K562 (cell line): ENCODE measurements around the gene PHTF1. TPM values are rescaled to one million over a fixed set of nuclear protein-coding genes. Genes with fewer than 3 reads are reported as not detected.

ENCODE experiments used
- CTBP1 ChIP-seq: fragments of 450-650 bp; IDR thresholded peaks from 2 replicates; pipeline ENCODE4 v1.6.1; 2016; ENCODE audit warnings: borderline replicate concordance
- EWSR1 ChIP-seq: fragments of 450-650 bp; IDR thresholded peaks from 2 replicates; pipeline ENCODE4 v1.6.1; 2018; ENCODE audit warnings: borderline replicate concordance, mild to moderate bottlenecking, low read depth, moderate library complexity; ENCODE audit not compliant: partially characterized antibody
- FUS ChIP-seq: fragments of 200-400 bp; formaldehyde crosslinking; optimal IDR thresholded peaks from 2 replicates; pipeline ENCODE3; 2017; ENCODE audit warnings: low read depth, low read length
- HNRNPLL ChIP-seq: fragments of 200-400 bp; formaldehyde crosslinking; IDR thresholded peaks from 2 replicates; pipeline ENCODE4 v1.6.1; 2017; ENCODE audit warnings: low read length, low read depth, mild to moderate bottlenecking; ENCODE audit not compliant: poor library complexity, severe bottlenecking
- KAT7 ChIP-seq: sonication (generic); formaldehyde crosslinking; IDR thresholded peaks from 2 replicates; pipeline ENCODE4 v1.8.0; 2022; ENCODE audit warnings: missing genetic modification reagents, mild to moderate bottlenecking, borderline replicate concordance
- MCM5 ChIP-seq: fragments of 450-650 bp; IDR thresholded peaks from 2 replicates; pipeline ENCODE4 v1.6.1; 2016; ENCODE audit warnings: low read depth
- PRPF4 ChIP-seq: fragments of 200-400 bp; formaldehyde crosslinking; IDR thresholded peaks from one replicate; pipeline ENCODE4 v1.6.1; 2017; ENCODE audit warnings: low read length, low read depth, mild to moderate bottlenecking; ENCODE audit not compliant: insufficient read depth, poor library complexity, severe bottlenecking
- RBFOX2 ChIP-seq: fragments of 200-400 bp; formaldehyde crosslinking; IDR thresholded peaks from 2 replicates; pipeline ENCODE4 v1.6.1; 2017; ENCODE audit warnings: low read depth, mild to moderate bottlenecking, low read length, moderate library complexity
- SP2 ChIP-seq: IDR thresholded peaks from 2 replicates; pipeline ENCODE4 v1.6.1; 2011; ENCODE audit warnings: mild to moderate bottlenecking, low read depth, low read length, moderate library complexity; ENCODE audit not compliant: poor library complexity, severe bottlenecking; ENCODE audit errors: extremely low read depth
- SRSF7 ChIP-seq: fragments of 200-400 bp; formaldehyde crosslinking; optimal IDR thresholded peaks from 2 replicates; pipeline ENCODE3; 2017; ENCODE audit warnings: mild to moderate bottlenecking, low read depth, low read length
- TAL1 ChIP-seq: fragments of 450-650 bp; IDR thresholded peaks from 2 replicates; pipeline ENCODE4 v1.6.1; 2016; ENCODE audit warnings: mild to moderate bottlenecking
- TCF3 ChIP-seq: sonication (generic); formaldehyde crosslinking; IDR thresholded peaks from 2 replicates; pipeline ENCODE4 v1.4.0; 2020; ENCODE audit warnings: mild to moderate bottlenecking, missing genetic modification reagents
- ZNF239 ChIP-seq: fragments of 250-450 bp; sonication (Bioruptor Pico); IDR thresholded peaks from 2 replicates; pipeline ENCODE4 v1.4.0; 2020; ENCODE audit warnings: mild to moderate bottlenecking
- ZNF324 ChIP-seq: fragments of 250-450 bp; sonication (Bioruptor Pico); IDR thresholded peaks from 2 replicates; pipeline ENCODE4 v1.4.0; 2020; ENCODE audit warnings: mild to moderate bottlenecking
- polyA plus RNA-seq, 8 experiments: library from polyadenylated mRNA; depleted of rRNA in 4 of 8; stranded (reverse) in 5 of 8; unstranded in 3 of 8; fragments of >200 nt; fragmentation: Nextera tagmentation in 2 of 8; fragmentation: Illumina TruSeq in 1 of 8; extraction: Ambion mirVana in 2 of 8; extraction: Trizol in 1 of 8; gene quantifications; 2 replicates each; pipeline versions ENCODE4 v1.2.1 to v1.2.3, GENCODE V29; 2011 to 2014; ENCODE audit warnings: inconsistent platforms in 1 of 8, missing spikeins in 1 of 8
- total RNA-seq, 7 experiments: library from RNA; depleted of rRNA in 6 of 7; stranded (reverse); fragments of >200 nt in 6 of 7; fragmentation: Illumina TruSeq in 2 of 7; extraction: Trizol in 2 of 7; gene quantifications; 2 replicates each; pipeline versions ENCODE4 v1.2.1 to v1.2.3, GENCODE V29; 2011 to 2021; ENCODE audit warnings: low replicate concordance in 1 of 7
- TF ChIP-seq, protein P1 (sequence below): fragments of 450-650 bp; IDR thresholded peaks from 2 replicates; pipeline ENCODE4 v1.6.1; 2016; ENCODE audit warnings: low read depth, mild to moderate bottlenecking, moderate library complexity
- TF ChIP-seq, protein P2 (sequence below): sonication (generic); formaldehyde crosslinking; IDR thresholded peaks from 2 replicates; pipeline ENCODE4 v1.5.0; 2020; ENCODE audit warnings: missing genetic modification reagents
- TF ChIP-seq, protein P3 (sequence below), 3 experiments: fragments of 200-800 bp in 1 of 3; fragments of 250-450 bp in 1 of 3; fragments of 450-650 bp in 1 of 3; sonication (Bioruptor Pico) in 1 of 3; sonication (Bioruptor generic) in 1 of 3; formaldehyde crosslinking in 1 of 3; IDR thresholded peaks; 2 replicates each; pipeline versions ENCODE4 v1.6.1 to v1.8.0; 2016 to 2022; ENCODE audit warnings: mild to moderate bottlenecking in 2 of 3, missing genetic modification characterization in 2 of 3, missing compliant biosample characterization in 1 of 3, moderate library complexity in 1 of 3
- TF ChIP-seq, protein P4 (sequence below): fragments of 250-450 bp; sonication (Bioruptor Pico); IDR thresholded peaks from 2 replicates; pipeline ENCODE4 v1.5.0; 2021
- TF ChIP-seq, protein P5 (sequence below): fragments of 450-650 bp; IDR thresholded peaks from 2 replicates; pipeline ENCODE4 v1.6.1; 2016; ENCODE audit warnings: borderline replicate concordance

PHTF1 gene
- total and polyA plus RNA-seq, 9 of the 15 experiments (the other 6 are each of a cell fraction or from before 2014, with no cell fraction given): 8.4 to 36.2 (median 23.0) TPM

DNA sequence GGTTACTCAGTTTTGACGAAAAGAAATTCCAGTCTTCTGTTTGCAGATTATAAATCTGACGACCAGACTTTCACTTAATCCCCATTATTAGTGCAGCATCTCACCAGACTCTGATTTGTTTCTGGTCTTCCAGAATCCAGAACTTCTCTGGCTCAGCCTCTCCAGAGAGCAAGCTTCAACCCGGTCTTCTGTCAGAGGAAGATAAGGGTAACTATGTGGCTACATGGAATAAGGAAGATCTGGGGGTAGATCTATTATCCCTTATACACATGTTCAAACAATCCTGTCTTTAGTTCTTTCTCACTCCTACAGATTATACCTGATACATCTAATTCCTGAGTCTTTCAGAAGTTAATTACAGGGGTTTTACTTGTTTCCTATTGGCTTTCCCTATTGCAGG lies 9.9 kb downstream of the PHTF1 start (continued):
- TF ChIP-seq RBFOX2: no peak
- TF ChIP-seq MCM5: no peak
- peak; percentile 63 for TF ChIP-seq TCF3 (CRISPR knock-in tag)
- TF ChIP-seq CTBP1: no peak
- TF ChIP-seq, protein P1, sequence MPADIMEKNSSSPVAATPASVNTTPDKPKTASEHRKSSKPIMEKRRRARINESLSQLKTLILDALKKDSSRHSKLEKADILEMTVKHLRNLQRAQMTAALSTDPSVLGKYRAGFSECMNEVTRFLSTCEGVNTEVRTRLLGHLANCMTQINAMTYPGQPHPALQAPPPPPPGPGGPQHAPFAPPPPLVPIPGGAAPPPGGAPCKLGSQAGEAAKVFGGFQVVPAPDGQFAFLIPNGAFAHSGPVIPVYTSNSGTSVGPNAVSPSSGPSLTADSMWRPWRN: no peak
- no peak for TF ChIP-seq SP2
- TF ChIP-seq FUS: no peak
- TF ChIP-seq HNRNPLL: no peak
- TF ChIP-seq PRPF4: no peak
- TF ChIP-seq SRSF7: no peak
- TF ChIP-seq TAL1: peak; percentile 37; the same call in 1 of the 2 replicates
- TF ChIP-seq, protein P2, sequence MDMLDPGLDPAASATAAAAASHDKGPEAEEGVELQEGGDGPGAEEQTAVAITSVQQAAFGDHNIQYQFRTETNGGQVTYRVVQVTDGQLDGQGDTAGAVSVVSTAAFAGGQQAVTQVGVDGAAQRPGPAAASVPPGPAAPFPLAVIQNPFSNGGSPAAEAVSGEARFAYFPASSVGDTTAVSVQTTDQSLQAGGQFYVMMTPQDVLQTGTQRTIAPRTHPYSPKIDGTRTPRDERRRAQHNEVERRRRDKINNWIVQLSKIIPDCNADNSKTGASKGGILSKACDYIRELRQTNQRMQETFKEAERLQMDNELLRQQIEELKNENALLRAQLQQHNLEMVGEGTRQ: no peak
- TF ChIP-seq, protein P3, sequence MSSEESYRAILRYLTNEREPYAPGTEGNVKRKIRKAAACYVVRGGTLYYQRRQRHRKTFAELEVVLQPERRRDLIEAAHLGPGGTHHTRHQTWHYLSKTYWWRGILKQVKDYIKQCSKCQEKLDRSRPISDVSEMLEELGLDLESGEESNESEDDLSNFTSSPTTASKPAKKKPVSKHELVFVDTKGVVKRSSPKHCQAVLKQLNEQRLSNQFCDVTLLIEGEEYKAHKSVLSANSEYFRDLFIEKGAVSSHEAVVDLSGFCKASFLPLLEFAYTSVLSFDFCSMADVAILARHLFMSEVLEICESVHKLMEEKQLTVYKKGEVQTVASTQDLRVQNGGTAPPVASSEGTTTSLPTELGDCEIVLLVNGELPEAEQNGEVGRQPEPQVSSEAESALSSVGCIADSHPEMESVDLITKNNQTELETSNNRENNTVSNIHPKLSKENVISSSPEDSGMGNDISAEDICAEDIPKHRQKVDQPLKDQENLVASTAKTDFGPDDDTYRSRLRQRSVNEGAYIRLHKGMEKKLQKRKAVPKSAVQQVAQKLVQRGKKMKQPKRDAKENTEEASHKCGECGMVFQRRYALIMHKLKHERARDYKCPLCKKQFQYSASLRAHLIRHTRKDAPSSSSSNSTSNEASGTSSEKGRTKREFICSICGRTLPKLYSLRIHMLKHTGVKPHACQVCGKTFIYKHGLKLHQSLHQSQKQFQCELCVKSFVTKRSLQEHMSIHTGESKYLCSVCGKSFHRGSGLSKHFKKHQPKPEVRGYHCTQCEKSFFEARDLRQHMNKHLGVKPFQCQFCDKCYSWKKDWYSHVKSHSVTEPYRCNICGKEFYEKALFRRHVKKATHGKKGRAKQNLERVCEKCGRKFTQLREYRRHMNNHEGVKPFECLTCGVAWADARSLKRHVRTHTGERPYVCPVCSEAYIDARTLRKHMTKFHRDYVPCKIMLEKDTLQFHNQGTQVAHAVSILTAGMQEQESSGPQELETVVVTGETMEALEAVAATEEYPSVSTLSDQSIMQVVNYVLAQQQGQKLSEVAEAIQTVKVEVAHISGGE (CRISPR knock-in tag; IDR thresholded peaks at IDR 0.05): no peak
- no peak for TF ChIP-seq ZNF239 (CRISPR knock-in tag)
- TF ChIP-seq KAT7 (CRISPR knock-in tag): no peak
- TF ChIP-seq, protein P4, sequence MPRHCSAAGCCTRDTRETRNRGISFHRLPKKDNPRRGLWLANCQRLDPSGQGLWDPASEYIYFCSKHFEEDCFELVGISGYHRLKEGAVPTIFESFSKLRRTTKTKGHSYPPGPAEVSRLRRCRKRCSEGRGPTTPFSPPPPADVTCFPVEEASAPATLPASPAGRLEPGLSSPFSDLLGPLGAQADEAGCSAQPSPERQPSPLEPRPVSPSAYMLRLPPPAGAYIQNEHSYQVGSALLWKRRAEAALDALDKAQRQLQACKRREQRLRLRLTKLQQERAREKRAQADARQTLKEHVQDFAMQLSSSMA (CRISPR knock-in tag): no peak
- no peak for TF ChIP-seq EWSR1
- no peak for TF ChIP-seq ZNF324 (CRISPR knock-in tag)
- TF ChIP-seq, protein P5, sequence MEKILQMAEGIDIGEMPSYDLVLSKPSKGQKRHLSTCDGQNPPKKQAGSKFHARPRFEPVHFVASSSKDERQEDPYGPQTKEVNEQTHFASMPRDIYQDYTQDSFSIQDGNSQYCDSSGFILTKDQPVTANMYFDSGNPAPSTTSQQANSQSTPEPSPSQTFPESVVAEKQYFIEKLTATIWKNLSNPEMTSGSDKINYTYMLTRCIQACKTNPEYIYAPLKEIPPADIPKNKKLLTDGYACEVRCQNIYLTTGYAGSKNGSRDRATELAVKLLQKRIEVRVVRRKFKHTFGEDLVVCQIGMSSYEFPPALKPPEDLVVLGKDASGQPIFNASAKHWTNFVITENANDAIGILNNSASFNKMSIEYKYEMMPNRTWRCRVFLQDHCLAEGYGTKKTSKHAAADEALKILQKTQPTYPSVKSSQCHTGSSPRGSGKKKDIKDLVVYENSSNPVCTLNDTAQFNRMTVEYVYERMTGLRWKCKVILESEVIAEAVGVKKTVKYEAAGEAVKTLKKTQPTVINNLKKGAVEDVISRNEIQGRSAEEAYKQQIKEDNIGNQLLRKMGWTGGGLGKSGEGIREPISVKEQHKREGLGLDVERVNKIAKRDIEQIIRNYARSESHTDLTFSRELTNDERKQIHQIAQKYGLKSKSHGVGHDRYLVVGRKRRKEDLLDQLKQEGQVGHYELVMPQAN: no peak
